ENCODE data around the gene RAPGEFL1. TPM values are rescaled to one million over a fixed set of nuclear protein-coding genes. Genes with fewer than 3 reads are reported as not detected.
A peak's percentile ranks its signal among the peaks of the same experiment; 100 is the strongest.

The RAPGEFL1 gene
- total and polyA plus RNA-seq, 7 experiments from 2014 or later, result 0.24 to 10.7 (median 5.6) TPM

- ATAC-seq (no peak), DNase-seq (no peak)
- Histone ChIP-seq H3K4me1 (ENCODE audit: control insufficient read depth in 2 of 2, insufficient read depth in 2 of 2, low read length in 2 of 2) (peaks cover 0 to 5% of the 10 kb centered on the region in 2 donors), H3K27me3 (ENCODE audit: control insufficient read depth in 2 of 2, insufficient read depth in 2 of 2, low read length in 2 of 2) (no peaks in the 10 kb centered on the region), H3K36me3 (ENCODE audit: control insufficient read depth in 2 of 3, insufficient read depth in 3 of 3, low read length in 3 of 3) (peaks cover 4 to 50% (median 5%) of the 10 kb centered on the region in 3 experiments), H3K4me3 (ENCODE audit: low read length) (no peak overlapping the region), H3K9me3 (ENCODE audit: control insufficient read depth in 2 of 3, low read length in 3 of 3) (no peaks in the 10 kb centered on the region), H3K27ac (ENCODE audit: low read depth, low read length) (no peak overlapping the region)
- intact Hi-C loops (cut with micrococcal nuclease), result no loop called here
- Mint-ChIP-seq H3K4me1 (peaks cover 34 to 67% (median 45%) of the 10 kb centered on the region in 7 donors), H3K27ac (peak overlapping the region in 2 of 9 donors; percentile 24 to 81), H3K9me3 (no peaks in the 10 kb centered on the region), H3K27me3 (no peaks in the 10 kb centered on the region), H3K36me3 (peaks cover 11 to 43% (median 23%) of the 10 kb centered on the region in 5 donors), H3K4me3 (no peak overlapping the region)
- ChIA-PET POLR2A (no interaction called here), CTCF (interaction anchor here (2.3 kb wide), 1 partner anchor 15 kb away, joined by 13 read pairs; no protein-coding TSS in a partner anchor)
These were observed 23.6 kb upstream of the RAPGEFL1 start for GRCh38 chr17:40153603-40154236.

GRCh38 chr17:40157973-40158372 is 19.3 kb upstream of the RAPGEFL1 start:
- Mint-ChIP-seq H3K36me3 (peaks cover 0 to 35% (median 11%) of the 10 kb centered on the region in 5 donors), H3K4me3 (peak overlapping the region in 1 of 10 donors; percentile 11), H3K27ac (peak overlapping the region in 7 of 9 donors; percentile 29 to 89 (median 65)), H3K27me3 (no peaks in the 10 kb centered on the region), H3K9me3 (no peaks in the 10 kb centered on the region), H3K4me1 (peaks cover 10 to 42% (median 25%) of the 10 kb centered on the region in 7 donors)
- ChIA-PET POLR2A (interaction anchor here (1.1 to 1.4 kb wide), 2 partner anchors 17 to 45 kb away, joined by 3 to 4 read pairs; no protein-coding TSS in a partner anchor), CTCF (interaction anchor here (0.9 to 1.2 kb wide), 3 partner anchors 13 to 132 kb away, joined by 3 read pairs; no protein-coding TSS in a partner anchor)
- no peak overlapping the region for H3K4me3 ChIP-seq (ENCODE audit: low read length)
- intact Hi-C loops (cut with micrococcal nuclease), result no loop called here
- H3K4me1 ChIP-seq (ENCODE audit: control insufficient read depth in 2 of 2, insufficient read depth in 2 of 2, low read length in 2 of 2), result peaks cover 0 to 5% of the 10 kb centered on the region in 2 donors
- no peak for DNase-seq
- no peak for ATAC-seq
- no peaks in the 10 kb centered on the region for H3K9me3 ChIP-seq (ENCODE audit: control insufficient read depth in 2 of 3, low read length in 3 of 3)
- H3K27ac ChIP-seq (ENCODE audit: low read depth, low read length), result no peak overlapping the region
- H3K27me3 ChIP-seq (ENCODE audit: control insufficient read depth in 2 of 2, insufficient read depth in 2 of 2, low read length in 2 of 2), result no peaks in the 10 kb centered on the region
- H3K36me3 ChIP-seq (ENCODE audit: control insufficient read depth in 2 of 3, insufficient read depth in 3 of 3, low read length in 3 of 3), result peaks cover 12 to 38% (median 12%) of the 10 kb centered on the region in 3 experiments

- Histone ChIP-seq H3K9me3 (ENCODE audit: control insufficient read depth in 2 of 3, low read length in 3 of 3) (no peaks in the 10 kb centered on the region), H3K4me1 (ENCODE audit: control insufficient read depth in 2 of 2, insufficient read depth in 2 of 2, low read length in 2 of 2) (peaks cover 0 to 5% of the 10 kb centered on the region in 2 donors), H3K27me3 (ENCODE audit: control insufficient read depth in 2 of 2, insufficient read depth in 2 of 2, low read length in 2 of 2) (no peaks in the 10 kb centered on the region), H3K27ac (ENCODE audit: low read depth, low read length) (peak overlapping the region; percentile 35), H3K36me3 (ENCODE audit: control insufficient read depth in 2 of 3, insufficient read depth in 3 of 3, low read length in 3 of 3) (peaks cover 11 to 40% (median 15%) of the 10 kb centered on the region in 3 experiments), H3K4me3 (ENCODE audit: low read length) (no peak overlapping the region)
- H3K36me3 Mint-ChIP-seq, result peaks cover 0 to 34% (median 11%) of the 10 kb centered on the region in 5 donors
- peaks cover 10 to 37% (median 25%) of the 10 kb centered on the region in 7 donors for H3K4me1 Mint-ChIP-seq
- no peaks in the 10 kb centered on the region for H3K27me3 Mint-ChIP-seq
- no peak overlapping the region for H3K4me3 Mint-ChIP-seq
- intact Hi-C loops (cut with micrococcal nuclease), result no loop called here
- POLR2A ChIA-PET, result interaction anchor here (1.1 kb wide), 1 partner anchor 17 kb away, joined by 3 read pairs; no protein-coding TSS in a partner anchor
- CTCF ChIA-PET, result interaction anchor here (0.5 to 1.1 kb wide), 4 partner anchors 43 to 84 kb away, joined by 3 read pairs; no protein-coding TSS in a partner anchor
- DNase-seq (no peak), ATAC-seq (no peak)
- peak overlapping the region in 7 of 9 donors; percentile 22 to 89 (median 77) for H3K27ac Mint-ChIP-seq
- no peaks in the 10 kb centered on the region for H3K9me3 Mint-ChIP-seq
These were observed 18.7 kb upstream of the RAPGEFL1 start for GRCh38 chr17:40158438-40159013.

GRCh38 chr17:40159456-40159855 is 17.8 kb upstream of the RAPGEFL1 start:
- Mint-ChIP-seq H3K9me3 (no peaks in the 10 kb centered on the region), H3K27ac (peak overlapping the region in 3 of 9 donors; percentile 6 to 84 (median 25)), H3K36me3 (peaks cover 0 to 35% (median 17%) of the 10 kb centered on the region in 5 donors), H3K4me1 (peaks cover 10 to 31% (median 24%) of the 10 kb centered on the region in 7 donors), H3K27me3 (no peaks in the 10 kb centered on the region), H3K4me3 (no peak overlapping the region)
- Histone ChIP-seq H3K9me3 (ENCODE audit: control insufficient read depth in 2 of 3, low read length in 3 of 3) (no peaks in the 10 kb centered on the region), H3K27me3 (ENCODE audit: control insufficient read depth in 2 of 2, insufficient read depth in 2 of 2, low read length in 2 of 2) (no peaks in the 10 kb centered on the region), H3K4me3 (ENCODE audit: low read length) (no peak overlapping the region), H3K27ac (ENCODE audit: low read depth, low read length) (peak overlapping the region; percentile 14), H3K36me3 (ENCODE audit: control insufficient read depth in 2 of 3, insufficient read depth in 3 of 3, low read length in 3 of 3) (peaks cover 8 to 42% (median 16%) of the 10 kb centered on the region in 3 experiments), H3K4me1 (ENCODE audit: control insufficient read depth in 2 of 2, insufficient read depth in 2 of 2, low read length in 2 of 2) (peaks cover 0 to 5% of the 10 kb centered on the region in 2 donors)
- ChIA-PET POLR2A (interaction anchor here (0.9 kb wide), 1 partner anchor 106 kb away, joined by 4 read pairs; the partner anchor contains the start of gene MED24), CTCF (interaction anchor here (0.5 kb wide), 1 partner anchor 44 kb away, joined by 3 read pairs; no protein-coding TSS in a partner anchor)
- intact Hi-C loops (cut with micrococcal nuclease), result no loop called here
- ATAC-seq (no peak), DNase-seq (no peak)

DNA sequence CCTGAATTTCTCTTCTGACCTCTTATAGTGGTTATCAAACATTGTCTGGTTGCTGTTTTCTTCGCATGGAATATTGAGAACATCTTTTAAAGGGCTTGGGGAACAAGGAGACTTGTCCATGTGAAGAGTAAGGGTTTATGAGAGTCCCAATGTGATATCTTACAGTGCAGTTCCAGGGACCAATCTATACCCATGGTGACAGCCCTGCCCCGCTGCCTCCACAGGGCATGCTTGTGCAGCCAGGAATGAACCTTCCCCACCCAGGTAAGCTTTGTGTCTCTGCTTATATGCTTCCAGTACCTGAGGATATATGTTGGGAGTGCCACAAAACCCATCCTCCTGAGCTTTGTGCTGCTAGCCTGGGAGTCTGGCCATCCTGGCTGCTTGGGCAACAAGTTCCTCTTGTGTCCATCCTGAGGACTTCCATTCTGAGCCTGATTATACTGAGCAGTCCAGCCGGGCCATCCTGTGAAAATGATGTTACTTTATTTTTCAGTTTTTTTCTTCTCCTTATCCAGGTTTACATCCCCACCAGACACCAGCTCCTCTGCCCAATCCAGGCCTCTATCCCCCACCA is 9.5 kb upstream of the RAPGEFL1 start:
- H3K27ac ChIP-seq (ENCODE audit: low read depth, low read length), result peak overlapping the region; percentile 42
- Mint-ChIP-seq H3K9me3 (no peaks in the 10 kb centered on the region), H3K4me3 (no peak overlapping the region), H3K27ac (peak overlapping the region; percentile 44 to 93 (median 81)), H3K4me1 (peaks cover 9 to 21% (median 15%) of the 10 kb centered on the region in 7 donors), H3K27me3 (no peaks in the 10 kb centered on the region), H3K36me3 (peaks cover 7 to 57% (median 29%) of the 10 kb centered on the region in 5 donors)
- no peaks in the 10 kb centered on the region for H3K4me1 ChIP-seq (ENCODE audit: control insufficient read depth in 2 of 2, insufficient read depth in 2 of 2, low read length in 2 of 2)
- DNase-seq (no peak), ATAC-seq (no peak)
- intact Hi-C loops (cut with micrococcal nuclease), result loop anchor here (1.0 to 10.0 kb wide), 9 partner anchors 23 to 293 kb away; partner anchors contain the start of genes THRA (in 2 of the 2) and CASC3 (in 1 of the 2)
- H3K27me3 ChIP-seq (ENCODE audit: control insufficient read depth in 2 of 2, insufficient read depth in 2 of 2, low read length in 2 of 2), result no peaks in the 10 kb centered on the region
- CTCF ChIA-PET, result interaction anchor here (0.5 to 3.6 kb wide), 23 partner anchors 12 to 156 kb away, joined by 3 to 134 read pairs (median 5); partner anchors contain the start of genes CASC3, CSF3 and NR1D1
- no peaks in the 10 kb centered on the region for H3K9me3 ChIP-seq (ENCODE audit: control insufficient read depth in 2 of 3, low read length in 3 of 3)
- POLR2A ChIA-PET, result interaction anchor here (1.0 to 3.2 kb wide), 7 partner anchors 28 to 101 kb away, joined by 3 to 38 read pairs (median 4); partner anchors contain the start of genes CASC3 and NR1D1
- H3K36me3 ChIP-seq (ENCODE audit: control insufficient read depth in 2 of 3, insufficient read depth in 3 of 3, low read length in 3 of 3), result peaks cover 26 to 83% (median 30%) of the 10 kb centered on the region in 3 experiments
- no peak overlapping the region for H3K4me3 ChIP-seq (ENCODE audit: low read length)

All from naive thymus-derived CD4-positive, alpha-beta T cell (primary cell).